ENCODE measurements around the gene ANKRD63. TPM values are rescaled to one million over a fixed set of nuclear protein-coding genes. Genes with fewer than 3 reads are reported as not detected.

Gene ANKRD63
- total RNA-seq, 1 experiment from 2014 or later = 0.46 TPM

- Histone ChIP-seq H4K5ac (ENCODE audit: insufficient read length, low read depth, low read length) (no peak overlapping the region), H2AFZ (ENCODE audit: low read length) (no peak overlapping the region), H2BK15ac (ENCODE audit: low read depth, low read length) (no peak overlapping the region), H3K23me2 (ENCODE audit: insufficient read length, low read depth, low read length, poor library complexity, severe bottlenecking) (peaks cover 9% of the 10 kb centered on the region), H3K9ac (ENCODE audit: extremely low read depth, insufficient read length, low read length) (no peak overlapping the region), H3K9me3 (ENCODE audit: control insufficient read depth, low read depth, low read length) (no peaks in the 10 kb centered on the region), H3K27me3 (ENCODE audit: insufficient read depth, low read length) (peaks cover 16% of the 10 kb centered on the region; the same call in 1 of the 2 replicates), H3K79me1 (ENCODE audit: insufficient read depth, low read depth, low read length, poor library complexity, severe bottlenecking) (no peaks in the 10 kb centered on the region), H4K8ac (replicated peaks; ENCODE audit: insufficient read length, low read depth, low read length) (no peak overlapping the region), H3K56ac (ENCODE audit: insufficient read length, low read depth, low read length) (no peak overlapping the region), H3K4me1 (ENCODE audit: insufficient read depth, low read length) (no peaks in the 10 kb centered on the region), H2BK20ac (ENCODE audit: low read depth, low read length, poor library complexity, severe bottlenecking) (no peak overlapping the region), H2BK5ac (ENCODE audit: insufficient read length, low read length) (no peak overlapping the region), H3K18ac (ENCODE audit: insufficient read length, low read depth, low read length) (no peak overlapping the region), H2BK12ac (ENCODE audit: insufficient read length, low read depth, low read length) (no peak overlapping the region), H2AK5ac (ENCODE audit: insufficient read length, low read length) (no peak overlapping the region), H3K23ac (ENCODE audit: insufficient read length, low read depth, low read length) (no peak overlapping the region), H3T11ph (ENCODE audit: low read length) (no peak overlapping the region), H4K91ac (ENCODE audit: insufficient read length, low read depth, low read length) (no peak overlapping the region), H3K4ac (ENCODE audit: low read depth, low read length) (no peak overlapping the region), H2BK120ac (ENCODE audit: low read depth, low read length, poor library complexity, severe bottlenecking) (no peak overlapping the region), H3K14ac (ENCODE audit: insufficient read depth, low read length) (no peak overlapping the region), H3K4me2 (ENCODE audit: insufficient read depth, insufficient read length, low read length) (no peak overlapping the region), H4K20me1 (ENCODE audit: control insufficient read depth, insufficient read depth, insufficient read length) (no peaks in the 10 kb centered on the region), H3K79me2 (ENCODE audit: insufficient read depth, low read length) (no peaks in the 10 kb centered on the region), H3K27ac (ENCODE audit: insufficient read length, low read depth, low read length) (no peak overlapping the region)
- no CpG with 5 or more reads among the region's 13 CpGs for WGBS (ENCODE audit: extremely low coverage, insufficient read length, low lambda C conversion rate)
- TF ChIP-seq CTCF (conservative IDR thresholded peaks at IDR 0.05) = no peak
- Mint-ChIP-seq H3K4me3 (no peak overlapping the region), H3K36me3 (ENCODE audit: insufficient read depth in 1 of 3, low read depth in 3 of 3) (peaks cover 0 to 3% (median 0%) of the 10 kb centered on the region in 3 experiments; a peak in 1 of 7 replicates), H3K27ac (no peak overlapping the region), H3K4me1 (peaks cover 12 to 20% of the 10 kb centered on the region in 2 experiments), H3K27me3 (ENCODE audit: low read depth) (peaks cover 48% of the 10 kb centered on the region), H3K9me3 (no peaks in the 10 kb centered on the region; a peak in 1 of 5 replicates)
- DNase-seq = no peak
These were observed 31.9 kb downstream of the ANKRD63 start for GRCh38 chr15:40250771-40251483.
